DLD1 (cell line): Measurements from ENCODE around the gene MAP3K2.

ENCODE experiments used
- in situ Hi-C: cut with HindIII; loops from 2 replicates; pipeline ENCODE4 v1.10.0; 2017; ENCODE audit warnings: low sequenced_read_pairs

MAP3K2 gene

DNA sequence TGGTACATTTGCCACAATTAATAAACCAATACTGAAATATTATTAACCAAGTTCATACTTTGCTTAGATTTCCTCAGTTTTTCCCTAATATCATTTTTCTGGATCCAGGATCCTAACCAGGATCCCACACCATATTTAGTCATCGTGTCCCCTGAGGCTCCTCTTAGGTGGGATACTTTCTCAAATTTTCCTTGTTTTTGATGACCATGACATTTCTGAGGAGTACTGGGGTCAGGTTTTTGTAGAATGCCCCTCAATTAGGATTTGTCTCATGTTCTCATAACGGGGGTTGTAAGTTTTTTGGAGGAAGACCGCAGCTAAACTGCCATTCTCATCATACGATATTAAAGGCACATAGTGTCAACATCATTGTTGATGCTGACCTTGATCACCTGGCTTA is 78.3 kb downstream of the MAP3K2 start:
- in situ Hi-C loops, result no loop called here

DNA sequence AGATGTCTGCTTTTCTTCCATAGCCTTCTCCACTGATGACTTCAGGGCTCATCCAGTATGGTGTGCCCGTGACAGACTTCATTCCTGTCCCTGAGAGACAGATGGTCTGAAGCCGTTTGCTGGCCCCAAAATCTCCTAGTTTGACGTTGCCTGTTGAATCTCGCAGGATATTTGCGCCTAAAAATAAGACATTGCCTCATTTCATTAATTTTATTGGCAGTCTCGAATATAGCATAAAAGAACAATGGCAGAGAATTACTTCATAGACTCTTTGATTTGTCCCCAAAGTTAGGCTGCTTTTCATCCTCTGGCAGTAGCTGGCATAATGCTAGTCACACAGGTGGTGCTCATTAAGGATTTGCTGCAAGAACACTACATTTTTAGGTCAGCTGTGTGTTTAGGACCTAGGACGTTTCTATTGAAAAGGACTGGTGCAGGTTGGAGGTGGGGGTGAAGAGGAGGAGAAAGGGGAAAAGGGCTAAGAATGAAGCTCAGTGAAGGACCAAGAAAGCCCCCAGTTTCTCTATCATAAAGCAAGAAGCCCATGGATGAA is 79.1 kb downstream of the MAP3K2 start:
- in situ Hi-C loops, result no loop called here

DNA sequence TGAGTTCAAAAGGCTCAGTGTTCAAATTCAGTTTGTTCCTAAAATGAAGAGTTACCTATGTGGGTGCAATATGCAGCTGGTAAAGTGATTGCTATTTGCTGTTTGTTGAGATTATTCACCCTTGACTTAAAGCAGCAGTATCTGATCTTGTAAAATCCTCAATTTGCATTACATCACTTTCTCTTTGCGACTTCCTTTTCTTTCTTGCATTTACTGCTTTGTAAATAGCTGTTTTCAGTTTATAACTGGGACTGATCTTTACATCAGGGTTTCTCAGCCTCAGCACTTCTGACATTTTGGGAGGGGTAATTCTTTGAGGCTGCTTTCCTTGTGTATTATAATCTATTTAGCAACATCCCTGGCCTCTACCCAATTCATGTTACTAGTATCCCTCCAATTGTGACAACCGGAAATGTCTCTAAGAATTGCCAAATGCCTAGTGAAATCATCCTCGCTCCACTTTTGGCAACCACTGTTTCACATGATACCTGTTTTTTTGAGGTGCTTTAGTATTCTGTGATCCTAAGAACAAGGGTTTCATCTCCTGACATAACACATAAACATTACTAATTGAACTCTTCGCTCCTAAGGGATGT is 81.7 kb downstream of the MAP3K2 start:
- in situ Hi-C loops, result no loop called here

DNA sequence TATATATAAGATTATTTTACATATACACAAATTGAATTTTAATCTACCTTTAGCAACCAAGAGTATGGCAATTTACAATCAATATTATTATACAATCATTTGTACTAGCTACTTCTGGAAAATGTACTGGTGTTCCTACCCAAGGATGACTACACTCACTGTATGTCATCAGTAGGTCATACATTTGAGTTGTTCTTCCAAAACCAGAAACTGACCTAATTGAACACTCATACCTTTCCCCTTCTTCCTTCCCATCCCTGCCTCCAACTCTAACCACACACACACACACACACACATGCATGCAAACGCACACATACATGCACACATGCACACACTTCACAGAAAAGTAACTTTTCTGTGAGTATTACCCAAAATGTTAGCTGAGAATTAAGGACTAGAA is 85.6 kb downstream of the MAP3K2 start:
- in situ Hi-C loops, result no loop called here

DNA sequence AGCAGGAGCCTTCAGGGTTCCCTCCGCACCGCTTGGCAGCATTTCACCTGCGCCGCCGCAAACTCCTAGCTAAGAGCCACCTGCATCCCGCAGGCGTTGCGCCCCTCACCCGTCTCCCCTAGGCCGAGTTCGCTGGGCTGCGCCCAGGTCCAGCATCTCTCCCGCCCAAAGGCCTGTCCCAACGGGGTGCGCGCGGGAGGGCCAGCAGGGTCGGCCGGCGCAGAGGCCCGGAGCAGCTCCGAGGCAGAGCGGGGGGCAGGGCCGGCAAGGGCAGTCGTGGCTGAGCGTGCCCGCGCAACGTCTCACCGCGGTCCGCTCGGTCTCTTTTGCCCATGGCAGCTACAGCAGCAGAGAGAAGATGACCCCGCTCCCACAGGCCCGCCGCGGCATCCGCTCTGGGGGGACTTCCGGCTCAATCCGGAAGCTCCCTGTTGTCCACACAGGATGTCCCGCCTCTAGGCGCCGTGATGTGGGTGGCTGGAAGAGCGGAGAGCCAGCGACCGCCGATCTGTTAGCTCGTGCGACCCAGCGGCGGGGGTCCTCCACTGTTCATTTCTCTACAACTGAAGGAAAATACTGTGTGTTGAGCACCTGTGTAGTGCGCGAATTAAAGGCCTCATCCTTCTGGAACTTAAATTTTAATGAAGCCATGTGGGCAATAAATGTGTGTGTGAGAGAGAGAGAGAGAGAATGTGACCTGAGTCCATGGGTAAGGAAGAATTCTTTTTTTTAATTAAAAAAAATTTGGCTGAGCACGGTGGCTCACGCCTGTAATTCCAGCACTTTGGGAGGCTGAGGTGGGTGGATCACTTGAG is 93.8 kb downstream of the MAP3K2 start, which contains the start of gene ERCC3:
ERCC3 (minus strand) TSS at position 397 of the 815 bp plus-strand sequence; CDS start at position 334, 63 bp downstream.
- in situ Hi-C loops, result no loop called here

DNA sequence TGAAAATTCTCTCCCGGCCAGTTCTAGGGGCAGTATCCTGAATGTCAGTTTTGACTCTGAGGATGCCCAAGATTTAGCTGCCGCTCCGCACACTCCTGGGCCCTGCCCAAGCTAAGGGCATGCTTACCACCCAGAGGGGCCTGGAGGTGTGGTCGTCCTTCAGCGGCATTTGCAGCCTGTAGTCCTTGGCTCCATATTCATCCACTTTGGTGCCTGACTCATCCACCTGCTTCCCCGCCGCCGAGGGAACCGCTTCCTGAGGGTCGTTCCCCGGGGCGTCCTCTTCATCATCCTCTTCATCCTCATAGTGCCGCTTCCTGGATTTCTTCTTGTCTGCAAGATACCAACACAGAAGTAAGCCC is 94.4 kb downstream of the MAP3K2 start:
- in situ Hi-C loops, result no loop called here

DNA sequence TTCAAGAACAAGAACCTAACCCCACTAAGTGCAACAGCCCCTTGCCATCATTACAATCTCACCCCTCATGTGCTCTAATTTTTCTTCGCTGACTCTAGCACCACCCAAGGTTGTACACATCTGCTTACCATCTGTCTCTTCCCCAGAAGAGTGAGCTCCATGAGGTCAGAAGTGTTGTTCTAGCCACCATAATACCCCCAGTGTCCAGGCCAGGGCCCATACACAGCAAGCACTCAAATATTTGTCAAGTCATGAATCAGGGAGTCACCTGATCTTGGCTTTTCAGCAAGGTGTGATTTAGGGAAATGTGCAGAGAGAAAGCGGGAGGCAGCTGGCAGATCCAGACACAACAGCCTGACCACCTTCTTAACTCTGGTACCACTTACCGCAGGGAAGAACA is 99.5 kb downstream of the MAP3K2 start:
- in situ Hi-C loops, result no loop called here

DNA sequence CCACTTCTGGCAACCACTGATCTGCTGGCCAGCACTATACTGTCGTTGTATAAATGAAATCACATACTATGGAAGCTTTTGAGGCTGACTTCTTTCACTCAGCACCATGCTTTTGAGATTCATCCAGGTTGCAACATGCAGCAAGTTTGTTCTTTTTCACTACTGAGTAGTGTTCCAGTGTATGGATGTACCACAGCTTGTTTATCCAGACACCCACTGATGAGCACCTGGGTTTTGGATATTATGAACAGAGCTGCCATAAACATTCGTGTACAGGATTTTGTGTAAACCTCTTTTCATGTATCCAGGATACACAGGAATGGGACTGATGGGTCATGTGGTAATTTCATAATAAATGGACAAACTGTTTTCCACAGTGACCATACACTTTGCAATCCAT is 104.5 kb downstream of the MAP3K2 start:
- in situ Hi-C loops, result no loop called here

DNA sequence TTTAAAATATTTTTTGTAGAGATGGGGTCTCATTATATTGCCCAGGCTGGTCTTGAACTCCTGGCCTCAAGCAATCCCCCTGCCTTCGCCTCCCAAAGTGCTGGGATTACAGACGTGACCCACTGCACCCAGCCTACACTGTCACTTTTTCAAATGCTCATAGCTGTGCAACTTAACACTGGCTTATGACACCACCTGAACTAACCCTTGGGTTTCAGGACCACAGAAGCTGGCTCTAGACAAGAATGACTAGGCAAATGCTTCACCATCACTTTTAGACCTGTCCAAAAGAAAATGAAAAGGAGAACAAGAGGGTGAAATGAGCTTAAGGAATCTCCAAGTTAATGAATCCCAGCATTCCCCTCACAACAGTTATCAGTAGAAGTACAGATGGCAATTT is 107.1 kb downstream of the MAP3K2 start:
- in situ Hi-C loops, result no loop called here

DNA sequence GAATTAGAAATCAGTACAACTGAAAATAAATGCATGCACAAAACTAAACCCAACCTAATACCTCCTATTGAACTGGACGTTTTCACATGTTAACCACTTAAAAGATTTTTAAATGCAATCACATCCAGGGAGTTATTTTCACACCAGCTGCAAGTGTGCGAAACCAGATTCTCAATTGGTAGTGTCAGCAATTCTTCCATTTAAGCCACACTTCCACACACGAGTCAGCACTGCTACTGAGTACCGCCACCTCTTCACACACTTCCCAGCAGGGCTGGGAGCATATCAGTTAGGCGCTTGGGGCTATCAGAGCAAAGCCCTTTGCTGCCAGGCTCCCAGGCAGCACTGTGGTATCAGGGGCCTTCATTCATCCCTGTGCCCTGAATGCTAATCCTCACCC is 108.0 kb downstream of the MAP3K2 start:
- in situ Hi-C loops, result no loop called here

DNA sequence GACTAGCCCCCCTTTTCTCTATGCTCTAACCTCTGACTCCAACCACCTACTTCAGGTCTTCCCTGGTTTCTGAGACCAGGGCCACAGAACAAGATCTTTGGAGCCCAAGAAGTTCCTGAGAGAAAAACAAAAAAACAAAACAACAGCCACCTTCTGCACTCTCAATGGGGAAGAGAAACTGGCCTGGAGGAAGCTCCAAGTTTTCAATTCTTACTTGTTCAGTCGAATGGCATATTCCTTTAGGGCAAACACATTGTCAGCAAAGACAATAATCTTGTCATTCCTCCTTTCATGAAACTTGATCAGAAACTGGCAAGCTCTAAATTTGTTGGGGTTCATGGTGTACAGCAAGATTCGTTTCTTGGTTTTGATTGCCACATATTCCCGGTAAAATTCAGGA is 108.8 kb downstream of the MAP3K2 start:
- in situ Hi-C loops, result no loop called here

DNA sequence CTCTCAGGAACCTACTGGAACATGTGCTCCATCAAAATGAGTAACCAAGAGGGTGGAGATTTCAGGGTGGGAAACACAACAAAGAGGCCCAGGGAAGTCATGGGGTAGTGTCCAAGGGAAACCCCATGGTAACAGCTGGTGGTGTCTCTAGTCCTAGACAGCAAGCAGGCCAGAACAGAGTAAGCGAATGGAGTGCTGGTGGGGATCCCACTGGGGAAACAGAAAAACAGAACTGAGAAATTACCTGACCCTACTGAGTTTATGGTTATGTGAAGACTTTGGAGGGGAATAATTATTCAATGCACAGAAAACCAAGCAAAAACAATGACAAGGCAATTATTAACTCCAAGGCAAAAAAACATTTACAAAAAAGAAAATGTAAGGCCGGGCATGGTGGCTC is 110.7 kb downstream of the MAP3K2 start:
- in situ Hi-C loops, result no loop called here

DNA sequence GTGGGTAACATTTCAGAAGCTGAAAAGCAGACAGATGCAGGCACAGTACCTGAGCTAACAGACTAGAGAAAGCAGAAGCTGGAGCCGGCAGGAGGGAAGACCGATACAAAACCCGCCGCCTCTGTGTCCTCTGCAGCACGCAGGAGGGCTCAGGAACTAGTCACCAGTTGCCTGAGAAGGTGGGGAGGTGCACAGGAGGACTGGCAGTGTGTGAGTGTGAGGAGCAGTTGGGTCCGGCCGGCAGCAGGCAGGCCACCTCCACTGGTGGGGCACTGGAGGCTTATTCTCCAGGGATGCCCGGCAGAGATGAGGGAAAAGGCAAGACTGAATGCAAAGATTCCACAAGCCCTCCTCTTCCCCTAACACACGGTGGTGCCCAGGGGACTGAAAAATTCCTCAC is 112.0 kb downstream of the MAP3K2 start:
- in situ Hi-C loops, result no loop called here

DNA sequence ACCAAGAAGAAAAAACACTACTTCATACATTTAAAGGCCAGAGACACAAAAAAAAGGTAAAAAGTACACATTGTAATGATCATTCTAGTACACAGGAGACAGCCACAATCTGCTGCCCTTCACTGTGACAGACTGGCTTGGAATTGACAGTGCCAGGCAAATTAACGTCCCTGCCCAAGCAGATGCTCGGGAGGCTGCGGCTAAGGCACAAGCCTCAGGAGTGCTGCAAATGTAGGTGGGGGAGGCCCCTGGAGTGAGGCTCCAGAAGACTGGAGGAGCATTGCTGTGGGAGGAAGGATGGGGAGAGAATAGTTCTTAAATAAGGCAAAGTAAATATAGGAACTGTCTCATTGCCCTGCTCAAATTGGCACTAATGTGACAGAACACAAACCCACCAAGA is 112.4 kb downstream of the MAP3K2 start:
- in situ Hi-C loops, result no loop called here

DNA sequence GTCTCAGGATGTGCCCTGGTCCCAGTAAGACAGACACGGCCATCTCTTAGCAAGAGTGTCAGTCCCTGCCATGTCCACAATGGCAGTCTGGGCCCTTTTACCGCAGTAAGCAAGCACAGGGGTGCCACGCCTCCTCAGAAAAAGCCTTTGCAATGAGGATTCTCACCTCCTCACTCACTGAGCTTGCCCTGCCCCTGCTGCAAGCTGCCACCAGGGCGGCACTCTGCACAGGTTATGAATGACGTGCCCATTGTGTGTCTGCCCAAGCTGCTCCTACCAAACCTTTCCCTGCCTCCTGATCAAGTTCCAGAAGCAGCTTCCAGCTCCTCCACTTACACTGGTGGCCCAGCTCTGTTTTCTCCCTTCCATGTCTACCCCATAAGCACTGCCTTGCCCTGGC is 117.1 kb downstream of the MAP3K2 start:
- in situ Hi-C loops, result no loop called here

DNA sequence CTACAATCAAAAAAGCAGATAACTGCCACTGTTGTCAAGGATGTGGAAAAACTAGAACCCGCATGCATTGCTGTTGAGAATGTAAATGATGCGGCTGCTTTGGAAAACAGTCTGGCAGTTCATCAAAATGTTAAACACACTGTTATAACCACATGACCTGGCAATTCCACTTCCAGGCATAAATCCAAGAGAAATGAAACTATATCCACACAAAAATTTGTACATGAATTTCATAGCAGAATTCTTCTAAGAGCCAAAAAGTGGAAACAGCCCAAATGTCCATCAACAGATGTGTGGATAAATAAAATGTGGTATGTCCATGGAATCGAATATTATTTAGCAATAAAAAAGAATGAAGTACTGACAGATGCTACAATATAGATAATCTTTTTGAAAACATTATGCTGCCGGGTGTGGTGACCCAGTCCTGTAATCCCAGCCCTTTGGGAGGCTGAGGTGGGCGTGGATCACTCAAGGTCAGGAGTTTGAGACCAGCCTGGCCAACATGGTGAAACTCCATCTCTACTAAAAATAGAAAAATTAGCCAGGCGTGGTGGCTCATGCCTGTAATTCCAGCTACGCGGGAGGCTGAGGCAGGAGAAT is 125.9 kb downstream of the MAP3K2 start:
- in situ Hi-C loops, result no loop called here

DNA sequence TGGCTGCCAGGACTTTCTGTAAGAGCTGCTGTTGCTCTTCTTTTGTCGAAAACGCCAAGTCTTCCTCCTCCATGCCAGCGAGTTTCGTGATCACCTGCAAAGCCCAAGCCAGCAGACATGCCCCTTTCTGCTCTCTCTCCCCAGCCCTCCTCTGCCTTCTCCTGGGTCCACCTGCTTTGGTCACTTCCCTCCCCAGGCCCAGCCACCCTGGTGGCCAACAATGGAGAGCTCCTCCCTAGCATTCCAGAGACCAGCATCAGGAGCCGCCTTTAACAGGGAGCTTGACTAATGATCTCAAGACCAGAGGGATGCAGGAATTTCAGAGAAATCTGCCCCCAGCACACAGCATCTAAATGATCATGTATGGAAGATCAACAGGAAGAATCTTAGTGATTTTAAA is 128.4 kb downstream of the MAP3K2 start:
- in situ Hi-C loops, result no loop called here

DNA sequence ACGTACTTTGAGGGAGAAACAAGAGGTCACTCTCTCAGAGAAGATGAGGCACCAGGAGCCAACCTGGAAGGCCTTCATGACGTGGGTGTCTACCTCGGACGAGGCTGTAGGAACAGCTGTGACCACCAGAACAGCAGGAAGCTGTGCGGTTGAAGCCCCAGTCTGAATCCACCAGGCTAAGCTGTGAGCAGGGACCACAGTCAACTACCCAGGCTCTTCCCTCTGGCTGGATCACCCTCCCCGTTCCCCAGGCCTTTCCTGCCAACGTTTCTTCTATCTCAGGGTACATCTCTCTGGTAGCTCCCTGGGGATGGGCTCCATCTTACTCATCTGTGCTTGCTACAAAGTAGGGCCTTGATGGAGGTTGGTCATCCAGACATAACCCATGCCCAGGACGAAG is 130.9 kb downstream of the MAP3K2 start:
- in situ Hi-C loops, result no loop called here

DNA sequence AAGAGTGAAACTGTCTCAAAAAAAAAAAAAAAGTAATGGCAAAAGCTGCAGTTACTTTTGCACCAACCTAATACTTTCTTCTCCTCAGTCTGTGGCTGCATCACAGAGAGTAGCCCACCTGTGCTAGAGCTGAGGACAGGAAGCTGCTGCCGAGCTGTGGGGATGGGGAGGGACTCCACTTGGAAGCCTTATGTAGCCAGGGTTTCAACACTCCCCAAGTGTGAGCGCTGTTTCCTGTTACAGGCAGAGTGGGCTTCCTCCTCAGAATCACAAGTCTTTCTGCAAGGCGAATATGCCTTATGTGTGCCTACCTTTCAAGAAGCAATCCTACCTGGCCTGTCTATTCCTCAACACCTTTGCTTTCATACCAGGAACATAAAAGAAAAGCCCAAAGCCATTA is 131.4 kb downstream of the MAP3K2 start:
- in situ Hi-C loops, result no loop called here

DNA sequence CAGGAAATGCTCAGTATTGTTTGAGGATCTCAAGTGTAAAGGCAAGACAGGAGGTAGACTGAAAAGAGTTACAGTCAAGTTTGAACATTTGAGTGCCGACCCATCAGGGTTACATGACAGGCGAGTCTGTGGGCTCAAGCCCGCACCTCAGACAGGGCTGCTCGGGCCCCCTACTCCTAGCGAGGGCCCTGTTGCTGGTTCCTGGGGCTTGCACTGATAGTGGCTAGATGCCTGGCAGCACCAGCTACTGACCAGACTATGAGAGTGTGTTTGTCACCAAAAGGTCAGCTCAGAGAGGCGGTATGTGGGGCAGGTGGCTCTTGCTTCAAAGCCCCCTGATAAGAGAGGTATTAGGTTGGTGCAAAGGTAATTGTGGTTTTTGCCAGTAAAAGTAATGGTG is 132.1 kb downstream of the MAP3K2 start:
- in situ Hi-C loops, result no loop called here

DNA sequence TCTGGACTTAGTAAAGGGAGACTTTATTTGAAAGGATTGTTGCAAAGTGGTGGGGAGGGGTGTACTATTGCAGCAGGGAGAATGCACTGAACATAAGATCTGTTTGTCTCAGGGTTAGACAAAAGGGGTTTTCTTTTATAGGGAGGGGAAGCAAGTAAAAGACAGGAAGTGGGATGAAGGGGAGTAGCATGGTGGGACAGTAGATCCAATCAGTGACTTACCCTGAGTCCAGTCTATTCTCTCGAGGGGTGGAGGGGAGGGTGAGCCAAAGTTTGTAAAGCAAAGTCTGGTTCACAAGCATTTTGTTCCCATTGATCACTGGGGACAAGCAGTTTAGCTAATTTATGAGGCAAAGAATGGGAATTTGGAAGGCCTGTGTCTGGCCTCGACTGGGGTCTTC is 132.6 kb downstream of the MAP3K2 start:
- in situ Hi-C loops, result no loop called here

DNA sequence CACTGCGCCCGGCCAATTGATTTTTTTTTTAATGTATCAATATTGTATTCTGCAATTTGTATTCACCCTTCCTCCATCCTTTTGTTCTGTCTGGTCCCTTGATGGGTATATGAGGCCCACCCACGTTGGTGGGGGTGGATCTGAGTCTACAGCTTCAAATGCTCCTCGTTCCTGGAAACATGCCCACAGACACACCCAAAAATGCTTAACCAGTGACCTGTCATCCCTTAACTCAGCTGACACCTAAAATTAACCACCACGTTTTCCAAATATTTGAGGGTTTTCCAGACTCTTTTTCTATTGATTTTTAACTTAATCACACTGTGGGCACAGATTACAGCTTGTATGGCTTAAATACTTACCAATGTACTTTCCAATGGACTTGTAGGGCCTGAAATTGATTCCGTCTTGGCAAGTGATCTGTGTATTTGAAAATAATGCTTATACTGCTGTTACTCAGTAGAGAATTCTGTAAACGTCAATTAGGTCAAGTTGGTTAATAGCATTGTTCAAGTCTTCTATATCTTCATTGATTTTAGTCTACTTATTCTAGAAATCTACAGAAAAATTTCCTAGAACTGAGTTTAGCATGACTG is 133.3 kb downstream of the MAP3K2 start:
- in situ Hi-C loops, result no loop called here
